Tibial nerve (tissue), 4 donors: ENCODE measurements around the gene THEMIS.

Source experiments
- EP300 ChIP-seq, 2 donors: sonication (generic); formaldehyde crosslinking; IDR thresholded peaks; one replicate each; pipeline ENCODE4 v1.6.1; 2017; ENCODE audit warnings: antibody characterized with exemption in 2 of 2, mild to moderate bottlenecking in 1 of 2
- POLR2A ChIP-seq, 2 donors: fragments of 450-650 bp; IDR thresholded peaks; one replicate each; pipeline ENCODE4 v1.6.1; 2017; ENCODE audit warnings: antibody characterized with exemption in 2 of 2, mild to moderate bottlenecking in 2 of 2, moderate library complexity in 2 of 2
- TF ChIP-seq, protein P1 (sequence below), 5 experiments: fragments of 200-600 bp in 3 of 5; fragments of 450-650 bp in 2 of 5; sonication (generic) in 3 of 5; IDR thresholded peaks; one replicate each; pipeline ENCODE4 v1.5.1; 2016 to 2019; ENCODE audit warnings: antibody characterized with exemption in 5 of 5, mild to moderate bottlenecking in 3 of 5, moderate library complexity in 2 of 5

DNA sequence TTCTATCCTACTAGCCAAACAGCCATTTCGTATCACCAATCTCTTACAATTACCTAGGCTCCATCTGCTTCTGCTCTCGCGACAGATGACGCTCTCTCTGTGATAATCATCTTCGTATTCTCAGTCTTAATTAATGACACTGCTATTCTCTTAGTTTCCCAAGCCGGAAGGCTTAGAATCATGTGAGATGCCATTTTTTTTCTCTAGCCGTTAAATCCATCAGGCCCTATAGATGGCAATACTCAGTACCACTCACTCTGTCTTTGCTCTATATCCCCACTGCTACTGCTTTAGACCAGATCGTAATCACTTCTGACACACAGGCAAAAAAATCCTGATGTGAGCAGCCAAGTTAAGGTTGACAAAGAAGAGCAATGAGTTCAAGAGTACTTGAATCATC, 2.1 kb upstream of the THEMIS start:
- TF ChIP-seq, protein P1, sequence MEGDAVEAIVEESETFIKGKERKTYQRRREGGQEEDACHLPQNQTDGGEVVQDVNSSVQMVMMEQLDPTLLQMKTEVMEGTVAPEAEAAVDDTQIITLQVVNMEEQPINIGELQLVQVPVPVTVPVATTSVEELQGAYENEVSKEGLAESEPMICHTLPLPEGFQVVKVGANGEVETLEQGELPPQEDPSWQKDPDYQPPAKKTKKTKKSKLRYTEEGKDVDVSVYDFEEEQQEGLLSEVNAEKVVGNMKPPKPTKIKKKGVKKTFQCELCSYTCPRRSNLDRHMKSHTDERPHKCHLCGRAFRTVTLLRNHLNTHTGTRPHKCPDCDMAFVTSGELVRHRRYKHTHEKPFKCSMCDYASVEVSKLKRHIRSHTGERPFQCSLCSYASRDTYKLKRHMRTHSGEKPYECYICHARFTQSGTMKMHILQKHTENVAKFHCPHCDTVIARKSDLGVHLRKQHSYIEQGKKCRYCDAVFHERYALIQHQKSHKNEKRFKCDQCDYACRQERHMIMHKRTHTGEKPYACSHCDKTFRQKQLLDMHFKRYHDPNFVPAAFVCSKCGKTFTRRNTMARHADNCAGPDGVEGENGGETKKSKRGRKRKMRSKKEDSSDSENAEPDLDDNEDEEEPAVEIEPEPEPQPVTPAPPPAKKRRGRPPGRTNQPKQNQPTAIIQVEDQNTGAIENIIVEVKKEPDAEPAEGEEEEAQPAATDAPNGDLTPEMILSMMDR (IDR thresholded peaks at IDR 0.05), result no peak
- TF ChIP-seq EP300 (IDR thresholded peaks at IDR 0.05) (no peak), POLR2A (IDR thresholded peaks at IDR 0.05) (no peak)
